ENCODE results near the gene ALK.

Gene ALK

GRCh38 chr2:29770846-29771245 lies 150.5 kb downstream of the ALK start (continued):
- no peak for TF ChIP-seq ZBTB11 (tag by site-specific recombination; conservative IDR thresholded peaks at IDR 0.05; ENCODE audit: low read depth)
- no peak for TF ChIP-seq ZNF837 (tag by site-specific recombination; IDR thresholded peaks at IDR 0.05)
- no peak for TF ChIP-seq ZBTB17 (tag by site-specific recombination; IDR thresholded peaks at IDR 0.05)
- no peak for TF ChIP-seq TRIM28 (IDR thresholded peaks at IDR 0.05; ENCODE audit: borderline replicate concordance, low read length)
- no peak for TF ChIP-seq ZNF132 (tag by site-specific recombination; IDR thresholded peaks at IDR 0.05; ENCODE audit: borderline replicate concordance)
- TF ChIP-seq GLI4 (tag by site-specific recombination; IDR thresholded peaks at IDR 0.05) = no peak
- TF ChIP-seq SP3 (tag by site-specific recombination; IDR thresholded peaks at IDR 0.05) = no peak
- TF ChIP-seq ZNF510 (tag by site-specific recombination; IDR thresholded peaks at IDR 0.05; ENCODE audit: insufficient replicate concordance) = no peak
- TF ChIP-seq ZNF704 (tag by site-specific recombination; IDR thresholded peaks at IDR 0.05) = no peak
- no peak for TF ChIP-seq GLI2 (tag by site-specific recombination; IDR thresholded peaks at IDR 0.05; ENCODE audit: borderline replicate concordance, low read depth)
- TF ChIP-seq ZNF600 (tag by site-specific recombination; IDR thresholded peaks at IDR 0.05) = no peak
- no peak for TF ChIP-seq MZF1 (tag by site-specific recombination; IDR thresholded peaks at IDR 0.05; ENCODE audit: borderline replicate concordance)
- no peak for TF ChIP-seq ZBTB20 (tag by site-specific recombination; IDR thresholded peaks at IDR 0.05)

- Histone ChIP-seq H3K27ac (ENCODE audit: extremely low read depth, low read depth, low read length) (no peak overlapping the region), H3K4me1 (ENCODE audit: control insufficient read depth, insufficient read depth, low read length) (no peaks in the 10 kb centered on the region), H3K9me3 (ENCODE audit: control insufficient read depth, insufficient read depth, low read depth, low read length) (no peaks in the 10 kb centered on the region), H3K4me3 (ENCODE audit: low read depth, low read length) (no peak overlapping the region), H3K36me3 (ENCODE audit: control insufficient read depth in 2 of 2, insufficient read depth in 1 of 2, low read length in 2 of 2) (no peaks in the 10 kb centered on the region)
- ChIA-PET POLR2A (no interaction called here), CTCF (no interaction called here)
- no peak for TF ChIP-seq ZNF416 (tag by site-specific recombination; IDR thresholded peaks at IDR 0.05)
- no peak for TF ChIP-seq ZNF132 (tag by site-specific recombination; IDR thresholded peaks at IDR 0.05; ENCODE audit: borderline replicate concordance)
- no peak for TF ChIP-seq PBX3 (CRISPR knock-in tag; IDR thresholded peaks at IDR 0.05)
- TF ChIP-seq ZNF398 (tag by site-specific recombination; IDR thresholded peaks at IDR 0.05) = no peak
- TF ChIP-seq WT1 (tag by site-specific recombination; IDR thresholded peaks at IDR 0.05) = no peak
- no peak for TF ChIP-seq SALL2 (tag by site-specific recombination; IDR thresholded peaks at IDR 0.05; ENCODE audit: borderline replicate concordance)
- TF ChIP-seq REPIN1 (tag by site-specific recombination; IDR thresholded peaks at IDR 0.05; ENCODE audit: low read depth) = no peak
- TF ChIP-seq ZBTB8A (tag by site-specific recombination; IDR thresholded peaks at IDR 0.05) = no peak
- no peak for TF ChIP-seq ZNF26 (tag by site-specific recombination; IDR thresholded peaks at IDR 0.05)
- no peak for TF ChIP-seq ZNF423 (tag by site-specific recombination; IDR thresholded peaks at IDR 0.05)
- no peak for TF ChIP-seq YY2 (tag by site-specific recombination; IDR thresholded peaks at IDR 0.05)
- no peak for TF ChIP-seq ZNF677 (tag by site-specific recombination; IDR thresholded peaks at IDR 0.05)
- no peak for TF ChIP-seq ZNF660 (tag by site-specific recombination; IDR thresholded peaks at IDR 0.05)
- no peak for TF ChIP-seq IKZF3 (tag by site-specific recombination; IDR thresholded peaks at IDR 0.05)
- TF ChIP-seq ZNF488 (tag by site-specific recombination; IDR thresholded peaks at IDR 0.05) = no peak
- TF ChIP-seq ZNF776 (tag by site-specific recombination; IDR thresholded peaks at IDR 0.05; ENCODE audit: borderline replicate concordance) = no peak
Measured at GRCh38 chr2:29769847-29770246, 151.5 kb downstream of the ALK start.

All from HEK293 (cell line).